Urinary bladder (tissue), 4 donors: ENCODE data around the gene FUT1. TPM values are rescaled to one million over a fixed set of nuclear protein-coding genes. Genes with fewer than 3 reads are reported as not detected.
"Not testable (repeated sequence)": the region's sequence is repeated elsewhere in the genome, so short reads cannot be mapped to it uniquely, and the experiment has no call there.

ENCODE experiments used
- DNase-seq: peaks from one replicate; pipeline ENCODE4 v3.0.0-alpha.2; 2015; ENCODE audit errors: extremely low spot score
- H3K27ac ChIP-seq: one replicate; pipeline ENCODE4 v1.5.1; 2013; ENCODE audit warnings: low read depth, mild to moderate bottlenecking, moderate library complexity
- H3K36me3 ChIP-seq: one replicate; pipeline ENCODE4 v1.6.1; 2013; ENCODE audit warnings: mild to moderate bottlenecking, moderate library complexity; ENCODE audit not compliant: insufficient read depth
- H3K4me1 ChIP-seq: one replicate; pipeline ENCODE4 v1.6.1; 2013; ENCODE audit warnings: mild to moderate bottlenecking, moderate library complexity; ENCODE audit not compliant: insufficient read depth
- H3K4me3 ChIP-seq: one replicate; pipeline ENCODE4 v1.5.1; 2013; ENCODE audit warnings: low read depth, low read length
- WGBS: extraction: QIAGEN DNeasy Blood & Tissue Kit; methylation state at CpG from one replicate; pipeline ENCODE4 v1.1.7; 2013; 5-methylcytosine and 5-hydroxymethylcytosine counted together
- polyA plus RNA-seq: library from polyadenylated mRNA; stranded (reverse); fragments of 200-250 nt; gene quantifications from one replicate; pipeline ENCODE4 v1.2.3, GENCODE V29; 2013
- total RNA-seq: library from RNA; depleted of rRNA; stranded (reverse); fragments of >200 nt; gene quantifications from one replicate; pipeline ENCODE4 v1.2.3, GENCODE V29; 2014
- donor health status: healthy with polysubstance abuse.
- donor health status: healthy.

Gene FUT1
- total and polyA plus RNA-seq, 2 donors = 1.5 to 1.6 TPM

DNA sequence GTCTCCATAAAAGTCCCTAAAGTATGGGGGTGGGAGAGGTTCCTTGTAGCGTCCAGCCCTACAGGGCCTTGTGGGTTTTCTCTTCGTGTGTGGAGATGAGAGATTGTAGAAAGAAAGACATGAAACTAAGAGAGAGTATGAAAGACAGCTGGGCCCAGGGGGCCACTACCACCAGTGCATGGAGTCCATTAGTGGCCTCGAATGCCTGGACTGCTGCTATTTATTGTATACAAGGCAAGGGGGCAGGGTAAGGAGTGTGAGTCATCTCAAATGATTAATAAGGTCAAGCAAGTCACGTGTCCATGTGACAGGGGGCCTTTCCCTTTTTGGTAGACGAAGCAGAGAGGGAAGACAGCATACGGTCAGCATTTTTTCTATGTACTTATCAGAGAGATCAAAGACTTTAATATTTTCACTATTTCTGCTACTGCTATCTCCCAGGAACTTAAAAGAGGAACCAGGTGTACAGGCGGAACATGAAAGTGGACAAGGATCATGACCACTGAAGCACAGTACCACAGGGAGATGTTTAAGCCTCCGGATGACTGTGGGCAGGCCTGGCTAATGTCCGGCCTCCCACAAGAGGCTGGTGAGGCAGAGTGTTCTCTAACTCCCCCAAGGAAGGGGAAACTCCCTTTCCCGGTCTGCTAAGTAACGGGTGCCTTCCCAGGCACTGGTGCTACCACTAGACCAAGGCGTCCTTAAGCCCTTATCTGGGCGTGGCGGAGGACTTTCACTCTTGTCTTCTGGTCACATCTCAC, 28.4 kb upstream of the FUT1 start:
- Histone ChIP-seq H3K4me3 (no peak overlapping the region), H3K4me1 (no peaks in the 10 kb centered on the region), H3K27ac (no peak overlapping the region), H3K36me3 (no peaks in the 10 kb centered on the region)
- WGBS = 57% methylated on average over 14 of the region's 14 CpGs
- DNase-seq = no peak

DNA sequence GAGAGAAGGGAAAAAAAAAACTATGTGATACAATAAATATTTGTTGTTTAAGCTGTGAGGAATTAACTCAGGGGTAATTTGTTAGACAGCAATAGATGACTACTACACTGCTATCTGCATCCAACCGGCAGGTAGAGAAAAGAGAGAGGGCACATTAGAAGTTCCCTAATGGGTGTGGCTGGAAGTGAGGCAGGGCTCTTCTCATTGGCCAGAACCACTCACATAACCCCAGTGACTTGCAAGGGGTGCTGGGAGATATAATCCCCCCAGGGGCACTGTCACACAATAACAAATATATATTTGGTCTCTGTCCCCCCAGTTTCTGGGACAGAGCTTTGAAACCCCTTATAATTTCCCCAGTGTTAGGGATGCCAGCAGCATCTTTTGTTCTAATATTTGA, 27.2 kb upstream of the FUT1 start:
- Histone ChIP-seq H3K36me3 (no peaks in the 10 kb centered on the region), H3K4me1 (no peaks in the 10 kb centered on the region), H3K27ac (no peak overlapping the region), H3K4me3 (no peak overlapping the region)
- 64% methylated on average over 1 of the region's 1 CpG for WGBS
- DNase-seq = no peak

DNA sequence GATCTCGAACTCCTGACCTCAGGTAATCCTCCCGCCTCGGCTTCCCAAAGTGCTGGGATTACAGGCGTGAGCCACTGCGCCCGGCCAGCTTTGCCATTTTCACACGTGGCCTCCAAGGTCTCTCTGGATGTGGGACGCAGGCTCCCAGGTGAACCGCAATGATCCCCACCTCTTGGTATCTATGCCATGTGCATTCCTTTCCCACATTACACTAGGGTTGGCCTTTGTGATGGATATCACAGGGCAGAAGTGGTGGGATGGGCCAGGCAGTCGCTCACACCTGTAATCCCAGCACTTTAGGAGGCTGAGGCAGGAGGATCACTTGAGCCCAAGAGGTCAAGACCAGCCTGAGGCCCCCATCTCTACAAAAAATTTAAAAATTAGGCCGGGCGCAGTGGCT, 25.3 kb upstream of the FUT1 start:
- DNase-seq = no peak

DNA sequence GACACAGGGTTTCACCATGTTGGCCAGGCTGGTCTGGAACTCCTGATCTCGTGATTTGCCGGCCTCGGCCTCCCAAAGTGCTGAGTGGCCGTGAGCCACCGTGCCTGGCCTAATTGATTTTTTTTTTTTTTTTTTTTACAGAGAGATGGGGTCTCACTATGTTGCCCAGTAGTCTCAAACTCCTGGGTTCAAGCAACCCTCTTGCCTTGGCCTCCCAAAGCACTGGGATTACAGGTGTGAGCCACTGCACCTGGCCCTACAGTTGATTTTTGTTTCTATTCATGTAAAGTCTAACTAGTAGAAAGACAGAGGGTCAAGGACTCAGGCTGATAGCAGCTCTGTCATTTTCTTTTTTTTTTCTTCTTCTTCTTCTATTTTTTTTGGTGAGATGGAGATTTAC, 24.7 kb upstream of the FUT1 start:
- Histone ChIP-seq H3K36me3 (no peaks in the 10 kb centered on the region), H3K27ac (no peak overlapping the region), H3K4me1 (no peaks in the 10 kb centered on the region), H3K4me3 (no peak overlapping the region)
- 89% methylated on average over 5 of the region's 5 CpGs for WGBS
- no peak for DNase-seq

More for the DNA sequence above, 25.3 kb upstream of the FUT1 start:
- WGBS = 87% methylated on average over 12 of the region's 12 CpGs
- Histone ChIP-seq H3K4me3 (no peak overlapping the region), H3K27ac (no peak overlapping the region), H3K36me3 (no peaks in the 10 kb centered on the region), H3K4me1 (no peaks in the 10 kb centered on the region)

DNA sequence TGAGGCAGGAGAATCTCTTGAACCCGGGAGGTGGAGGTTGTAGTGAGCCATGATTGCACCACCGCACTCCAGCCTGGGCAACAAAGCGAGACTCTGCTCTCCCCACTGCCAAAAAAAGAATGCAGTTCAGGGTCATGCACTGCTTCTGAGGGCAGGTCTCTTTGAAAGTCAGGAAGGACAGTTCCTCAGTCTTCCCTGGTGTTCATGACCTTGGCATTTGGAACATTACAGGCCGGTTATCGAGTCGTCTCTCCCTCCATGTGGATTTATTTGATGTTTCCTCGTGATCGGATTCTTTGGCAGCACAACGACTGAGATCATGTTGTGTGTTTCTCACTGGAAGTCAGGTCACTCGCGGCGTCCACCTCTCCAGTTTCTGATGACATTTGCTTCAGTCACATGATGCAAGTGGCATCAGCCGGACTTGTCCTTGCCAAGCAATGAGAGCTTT, 20.1 kb upstream of the FUT1 start:
- no peak for DNase-seq
- Histone ChIP-seq H3K27ac (no peak overlapping the region), H3K4me1 (no peaks in the 10 kb centered on the region), H3K36me3 (no peaks in the 10 kb centered on the region), H3K4me3 (no peak overlapping the region)
- 66% methylated on average over 13 of the region's 13 CpGs for WGBS

DNA sequence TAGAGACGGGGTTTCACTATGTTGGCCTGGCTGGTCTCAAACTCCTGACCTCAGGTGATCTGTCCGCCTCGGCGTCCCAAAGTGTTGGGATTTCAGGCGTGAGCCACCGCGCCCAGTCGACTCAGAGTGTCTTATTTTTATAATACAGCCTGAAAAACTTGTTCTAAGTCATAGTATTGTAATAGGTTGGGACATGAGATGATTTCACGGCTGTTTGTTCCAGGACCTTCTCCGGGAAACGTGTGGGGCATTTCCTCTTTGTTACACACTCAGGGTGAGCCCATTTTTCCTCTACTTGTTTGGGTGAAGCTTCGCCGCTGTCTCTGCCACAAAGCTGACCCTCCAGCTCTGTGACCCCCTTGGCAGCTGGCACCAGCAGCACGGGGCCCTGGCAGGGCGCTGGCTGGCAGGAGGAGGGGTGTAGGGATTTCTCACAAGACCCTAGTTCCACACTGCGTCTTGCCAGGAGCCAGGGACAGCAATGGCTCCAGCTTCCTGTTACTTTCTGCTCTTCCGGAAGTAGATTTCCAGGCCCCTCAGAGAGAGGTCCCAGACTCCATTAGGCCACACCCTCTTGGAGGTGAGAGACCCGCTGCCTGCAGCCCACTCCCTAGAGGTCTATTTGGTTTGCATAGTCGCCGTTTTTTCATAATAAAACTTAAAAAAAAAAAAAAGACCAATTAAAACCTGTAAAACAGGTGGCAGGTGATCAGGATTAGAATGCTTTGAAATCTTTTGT, 18.5 kb upstream of the FUT1 start:
- Histone ChIP-seq H3K36me3 (no peaks in the 10 kb centered on the region), H3K4me3 (no peak overlapping the region), H3K4me1 (no peaks in the 10 kb centered on the region), H3K27ac (no peak overlapping the region)
- no peak for DNase-seq
- WGBS = 73% methylated on average over 20 of the region's 20 CpGs

DNA sequence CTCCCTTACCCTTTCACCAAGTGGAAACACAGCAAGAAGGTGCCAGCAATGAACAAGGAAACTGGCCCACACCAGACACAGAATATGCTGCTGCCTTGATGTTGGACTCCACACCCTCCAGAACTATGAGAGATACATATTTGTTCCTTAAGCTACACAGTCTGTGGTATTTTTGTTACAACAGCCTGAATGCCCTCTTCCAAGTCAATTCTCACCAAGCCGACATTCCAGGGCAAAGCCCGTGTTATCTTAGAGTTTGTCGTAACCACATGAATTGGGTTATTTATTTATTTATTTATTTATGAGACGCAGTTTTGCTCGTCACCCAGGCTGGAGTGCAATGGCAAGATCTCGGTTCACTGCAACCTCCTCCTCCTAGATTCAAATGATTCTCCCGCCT, 17.8 kb upstream of the FUT1 start:
- no peak overlapping the region for H3K4me3 ChIP-seq
- DNase-seq = no peak
- no peaks in the 10 kb centered on the region for H3K4me1 ChIP-seq
- no peaks in the 10 kb centered on the region for H3K36me3 ChIP-seq
- 71% methylated on average over 7 of the region's 7 CpGs for WGBS
- no peak overlapping the region for H3K27ac ChIP-seq

DNA sequence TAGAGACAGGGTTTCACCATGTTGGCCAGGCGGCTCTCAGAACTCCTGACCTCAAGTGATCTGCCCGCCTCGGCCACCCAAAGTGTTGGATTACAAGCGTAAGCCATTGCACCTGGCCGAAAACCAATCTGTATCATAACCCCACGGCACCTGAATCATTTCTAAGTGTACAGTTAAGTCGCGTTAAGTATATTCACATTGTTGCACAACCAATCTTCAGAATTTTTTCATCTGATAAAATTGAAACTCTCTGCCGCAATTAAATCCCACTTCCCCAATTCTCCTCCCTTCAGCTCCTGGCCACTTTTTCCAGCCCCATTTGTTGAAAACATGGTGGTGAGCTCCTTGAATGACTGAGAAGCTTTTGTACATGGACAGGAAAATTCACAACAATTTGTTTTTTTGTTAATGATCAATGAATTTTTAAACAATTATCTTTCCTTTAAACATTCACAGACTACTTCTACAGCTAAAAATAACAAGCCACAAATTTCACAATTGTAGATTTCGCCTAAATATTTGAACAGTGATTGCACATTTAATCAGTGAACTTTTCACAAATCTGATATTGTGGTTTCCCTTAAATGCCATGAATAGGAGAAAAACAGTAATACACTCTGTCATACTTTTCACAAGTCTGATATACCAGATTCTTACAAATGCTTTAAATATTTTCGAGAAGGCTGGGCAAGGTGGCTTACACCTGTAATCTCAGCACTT, 16.7 kb upstream of the FUT1 start:
- WGBS = 77% methylated on average over 11 of the region's 11 CpGs
- Histone ChIP-seq H3K4me3 (no peak overlapping the region), H3K4me1 (no peaks in the 10 kb centered on the region), H3K27ac (no peak overlapping the region), H3K36me3 (no peaks in the 10 kb centered on the region)
- no peak for DNase-seq

DNA sequence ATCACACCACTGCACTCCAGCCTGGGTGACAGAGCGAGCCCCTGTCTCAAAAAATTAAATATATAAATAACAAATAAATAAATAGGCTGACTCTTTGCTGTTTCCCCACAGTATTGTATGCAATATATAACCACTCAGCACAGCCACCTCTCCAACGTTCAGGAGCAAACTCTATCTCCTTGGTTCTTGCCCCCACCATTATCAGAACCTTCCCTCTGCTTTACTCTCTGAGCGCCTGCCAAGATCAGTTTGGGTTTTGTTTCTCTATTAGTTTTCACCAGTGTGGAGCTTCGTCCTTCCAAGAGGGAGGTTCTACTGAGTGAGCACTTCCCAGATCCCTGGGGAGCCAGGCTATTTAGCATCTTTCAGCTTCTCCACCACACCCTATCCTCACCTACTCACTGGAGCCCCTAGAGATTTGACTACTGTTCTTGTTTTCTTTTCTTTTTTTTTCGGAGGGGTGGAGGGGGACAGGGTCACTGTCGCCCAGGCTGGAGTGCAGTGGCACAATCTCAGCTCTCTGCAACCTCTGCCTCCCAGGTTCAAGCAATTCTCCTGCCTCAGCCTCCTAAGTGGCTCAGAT, 15.8 kb upstream of the FUT1 start:
- H3K36me3 ChIP-seq, H3K4me3 ChIP-seq, H3K4me1 ChIP-seq, H3K27ac ChIP-seq, DNase-seq: not testable (repeated sequence)
- 44% methylated on average over 6 of the region's 6 CpGs for WGBS

DNA sequence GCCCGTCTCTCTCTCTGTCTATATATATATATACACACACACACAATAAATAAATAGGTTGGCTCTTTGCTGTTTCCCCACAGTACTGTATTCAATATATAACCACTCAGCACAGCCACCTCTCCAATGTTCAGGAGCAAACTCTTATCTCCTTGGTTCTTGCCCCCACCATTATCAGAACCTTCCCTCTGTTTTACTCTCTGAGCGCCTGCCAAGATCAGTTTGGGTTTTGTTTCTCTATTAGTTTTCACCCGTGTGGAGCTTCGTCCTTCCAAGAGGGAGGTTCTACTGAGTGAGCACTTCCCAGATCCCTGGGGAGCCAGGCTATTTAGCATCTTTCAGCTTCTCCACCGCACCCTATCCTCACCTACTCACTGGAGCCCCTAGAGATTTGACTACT, 13.4 kb upstream of the FUT1 start:
- H3K4me1 ChIP-seq, H3K4me3 ChIP-seq, H3K27ac ChIP-seq, DNase-seq, H3K36me3 ChIP-seq: not testable (repeated sequence)
- WGBS = 32% methylated on average over 5 of the region's 5 CpGs

DNA sequence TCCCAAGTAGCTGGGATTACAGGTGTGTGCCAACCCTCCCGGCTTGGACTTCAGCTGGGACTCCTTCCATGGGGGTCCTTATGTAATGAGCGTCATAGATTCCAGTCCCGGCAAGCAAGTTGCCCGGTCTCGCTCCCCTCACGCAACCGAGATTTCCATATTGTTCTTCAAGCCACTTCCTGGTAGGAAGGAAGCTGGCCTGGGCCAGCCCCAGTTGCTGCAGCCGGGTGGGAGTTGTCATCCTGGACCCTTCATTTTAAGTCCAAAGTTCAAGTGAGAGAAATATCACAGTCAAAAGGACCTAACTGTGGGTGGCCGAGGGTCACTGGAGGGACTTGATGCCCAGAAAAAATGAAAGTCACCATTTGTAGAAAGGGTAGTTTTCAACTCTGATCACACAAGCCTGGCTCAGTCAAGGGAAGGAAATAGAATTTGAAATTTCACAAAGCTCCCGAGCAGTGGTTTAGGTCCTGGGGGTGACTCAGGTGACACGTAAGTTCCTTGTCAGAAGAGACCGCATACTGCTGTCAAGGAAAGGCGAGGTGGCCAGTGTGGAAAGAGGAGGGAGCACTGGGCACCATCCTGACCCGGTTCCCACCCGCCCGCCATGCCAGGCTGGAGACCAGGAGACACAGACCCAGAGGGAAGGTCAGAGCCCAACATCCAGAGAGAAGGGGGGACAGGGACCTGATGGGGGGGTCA, 8.2 kb upstream of the FUT1 start:
- 64% methylated on average over 16 of the region's 16 CpGs for WGBS
- DNase-seq = no peak
- H3K4me3 ChIP-seq = no peak overlapping the region
- no peak overlapping the region for H3K27ac ChIP-seq
- no peaks in the 10 kb centered on the region for H3K36me3 ChIP-seq
- no peaks in the 10 kb centered on the region for H3K4me1 ChIP-seq

DNA sequence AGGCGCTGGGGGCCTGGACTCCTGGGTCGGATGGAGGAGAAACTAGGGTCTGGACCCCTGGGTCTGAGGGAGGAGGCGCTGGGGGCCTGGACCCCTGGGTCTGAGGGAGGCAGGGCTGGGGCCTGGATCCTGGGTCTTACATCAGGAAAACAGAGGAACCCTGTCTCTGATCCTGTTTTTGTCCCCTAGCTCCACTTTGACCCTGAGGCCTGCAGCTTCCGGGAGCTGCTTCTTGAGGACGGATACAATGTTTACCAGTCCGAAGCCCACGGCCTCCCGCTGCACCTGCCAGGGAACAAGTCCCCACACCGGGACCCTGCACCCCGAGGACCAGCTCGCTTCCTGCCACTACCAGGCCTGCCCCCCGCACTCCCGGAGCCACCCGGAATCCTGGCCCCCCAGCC, 5.3 kb upstream of the FUT1 start:
- DNase-seq = no peak
- 85% methylated on average over 14 of the region's 14 CpGs for WGBS
- no peaks in the 10 kb centered on the region for H3K36me3 ChIP-seq
- H3K27ac ChIP-seq = no peak overlapping the region
- H3K4me1 ChIP-seq = peaks cover 2% of the 10 kb centered on the region
- H3K4me3 ChIP-seq = no peak overlapping the region

DNA sequence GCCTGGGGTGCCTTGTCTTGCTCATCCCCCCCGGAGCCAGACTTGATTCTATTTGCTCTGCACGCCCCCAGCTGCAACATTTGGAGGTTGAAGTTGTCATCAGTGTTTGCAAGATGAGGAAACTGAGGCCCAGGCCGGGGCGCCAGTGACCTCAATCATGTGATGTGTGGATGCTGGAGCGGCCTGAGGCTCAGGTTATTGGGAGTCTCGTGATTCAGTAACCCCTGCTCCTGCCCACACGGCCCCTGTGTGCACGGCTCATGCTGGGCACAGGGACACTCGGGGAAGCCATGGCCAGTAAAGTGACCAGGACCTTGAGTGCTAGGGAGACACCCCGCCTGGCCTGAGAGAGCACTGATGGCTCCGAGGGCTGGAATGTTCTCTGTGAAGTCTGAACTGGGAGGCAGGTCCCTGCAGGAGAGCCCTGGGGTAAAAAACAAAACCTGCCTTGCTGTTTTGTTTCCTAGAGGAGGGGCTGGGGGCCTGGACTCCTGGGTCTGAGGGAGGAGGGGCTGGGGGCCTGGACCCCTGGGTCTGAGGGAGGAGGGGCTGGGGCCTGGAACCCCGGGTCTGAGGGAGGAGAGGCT, 4.7 kb upstream of the FUT1 start:
- no peaks in the 10 kb centered on the region for H3K36me3 ChIP-seq
- no peak overlapping the region for H3K27ac ChIP-seq
- H3K4me3 ChIP-seq = no peak overlapping the region
- DNase-seq = no peak
- WGBS = 89% methylated on average over 12 of the region's 12 CpGs
- peaks cover 2% of the 10 kb centered on the region for H3K4me1 ChIP-seq
